Measurements from ENCODE around the gene GP5. TPM values are rescaled to one million over a fixed set of nuclear protein-coding genes. Genes with fewer than 3 reads are reported as not detected.

GP5 gene
- total RNA-seq, 2 experiments from 2014 or later, result 3.3 TPM

DNA sequence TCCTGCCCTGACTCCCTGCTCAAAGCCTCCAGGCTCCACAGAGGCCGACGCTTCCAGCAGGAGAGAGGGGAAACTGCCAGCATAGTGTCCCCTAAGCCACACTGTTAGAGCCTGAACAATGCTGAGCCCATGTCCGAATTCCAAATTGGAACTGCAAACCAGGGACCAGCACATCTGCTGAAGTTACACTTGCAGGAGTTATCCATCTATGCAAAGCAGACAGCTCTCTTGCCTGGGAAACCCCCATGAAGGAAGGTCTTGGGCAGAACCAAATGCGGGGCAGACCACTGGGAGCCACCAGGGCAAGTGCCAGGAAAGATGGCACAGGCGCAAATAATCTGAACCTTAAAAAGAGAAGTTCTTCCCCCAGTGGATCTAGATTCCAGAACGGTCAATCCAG lies 30.1 kb downstream of the GP5 start:
- Histone ChIP-seq H3K27ac (ENCODE audit: low read depth in 1 of 2, low read length in 2 of 2) (no peak overlapping the region), H3K36me3 (ENCODE audit: insufficient read depth, low read length) (no peaks in the 10 kb centered on the region), H3K27me3 (ENCODE audit: control insufficient read depth in 1 of 2, insufficient read depth in 2 of 2, low read length in 2 of 2) (peaks cover 8 to 36% of the 10 kb centered on the region in 2 experiments), H3K9me3 (ENCODE audit: control insufficient read depth in 1 of 2, insufficient read depth in 1 of 2, low read length in 2 of 2) (no peaks in the 10 kb centered on the region), H3K4me1 (ENCODE audit: insufficient read depth, low read length) (no peaks in the 10 kb centered on the region), H3K4me3 (ENCODE audit: low read length) (no peak overlapping the region)
- peaks cover 33% of the 10 kb centered on the region for H3K27me3 Mint-ChIP-seq
- POLR2A ChIA-PET, result no interaction called here
- ATAC-seq (ENCODE audit: poor library complexity) (no peak), DNase-seq (no peak)
- intact Hi-C loops (cut with DNase I, micrococcal nuclease), result no loop called here
- CTCF ChIA-PET, result no interaction called here
- H3K27ac Mint-ChIP-seq, result no peak overlapping the region
- H3K9me3 Mint-ChIP-seq, result no peaks in the 10 kb centered on the region
- H3K36me3 Mint-ChIP-seq (ENCODE audit: low read depth), result no peaks in the 10 kb centered on the region
- TF ChIP-seq, protein P1, sequence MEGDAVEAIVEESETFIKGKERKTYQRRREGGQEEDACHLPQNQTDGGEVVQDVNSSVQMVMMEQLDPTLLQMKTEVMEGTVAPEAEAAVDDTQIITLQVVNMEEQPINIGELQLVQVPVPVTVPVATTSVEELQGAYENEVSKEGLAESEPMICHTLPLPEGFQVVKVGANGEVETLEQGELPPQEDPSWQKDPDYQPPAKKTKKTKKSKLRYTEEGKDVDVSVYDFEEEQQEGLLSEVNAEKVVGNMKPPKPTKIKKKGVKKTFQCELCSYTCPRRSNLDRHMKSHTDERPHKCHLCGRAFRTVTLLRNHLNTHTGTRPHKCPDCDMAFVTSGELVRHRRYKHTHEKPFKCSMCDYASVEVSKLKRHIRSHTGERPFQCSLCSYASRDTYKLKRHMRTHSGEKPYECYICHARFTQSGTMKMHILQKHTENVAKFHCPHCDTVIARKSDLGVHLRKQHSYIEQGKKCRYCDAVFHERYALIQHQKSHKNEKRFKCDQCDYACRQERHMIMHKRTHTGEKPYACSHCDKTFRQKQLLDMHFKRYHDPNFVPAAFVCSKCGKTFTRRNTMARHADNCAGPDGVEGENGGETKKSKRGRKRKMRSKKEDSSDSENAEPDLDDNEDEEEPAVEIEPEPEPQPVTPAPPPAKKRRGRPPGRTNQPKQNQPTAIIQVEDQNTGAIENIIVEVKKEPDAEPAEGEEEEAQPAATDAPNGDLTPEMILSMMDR (IDR thresholded peaks at IDR 0.05), result no peak
- no peak overlapping the region for H3K4me3 Mint-ChIP-seq
- no peaks in the 10 kb centered on the region for H3K4me1 Mint-ChIP-seq (ENCODE audit: low read depth)

DNA sequence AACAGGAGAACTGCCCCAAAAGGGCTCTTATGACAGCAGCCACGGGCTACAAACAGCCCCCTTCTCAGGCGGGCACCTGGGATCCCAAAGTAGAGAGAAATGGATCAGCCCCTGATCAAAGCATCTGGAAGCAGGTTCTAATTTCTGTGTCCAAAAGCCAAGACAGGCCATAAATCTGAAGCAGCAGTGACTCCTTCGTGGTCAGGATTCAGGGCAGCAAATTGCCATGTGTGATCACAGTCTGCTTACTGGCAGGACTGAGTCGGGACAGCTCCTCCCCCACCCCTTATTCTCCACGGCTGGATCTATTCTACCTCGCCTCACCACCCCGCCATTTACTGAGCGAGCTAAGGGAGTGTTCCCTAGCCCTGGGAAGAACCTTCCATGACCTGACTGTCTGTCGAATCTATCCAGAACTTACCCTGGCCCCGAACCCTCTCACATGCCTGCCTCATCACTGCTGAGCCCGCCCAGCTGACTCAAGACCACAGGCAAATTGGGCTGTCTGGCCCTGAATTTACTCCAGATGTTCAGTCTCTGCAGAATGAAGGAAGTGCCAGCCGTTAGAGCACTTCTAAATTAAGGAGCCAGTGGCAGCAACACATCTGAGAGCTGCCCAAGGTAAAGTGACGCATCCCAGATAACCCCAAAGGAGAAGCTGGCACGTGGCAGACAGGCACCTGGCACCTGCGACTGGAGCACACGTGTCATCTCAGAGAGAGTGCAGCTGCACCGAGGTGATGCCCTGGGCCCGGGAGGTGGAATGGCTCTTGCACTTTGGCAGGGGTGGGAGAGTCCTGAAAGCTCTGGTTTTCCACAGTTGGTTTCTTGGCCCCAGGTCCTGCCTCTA lies 30.8 kb downstream of the GP5 start:
- Histone ChIP-seq H3K4me1 (ENCODE audit: insufficient read depth, low read length) (no peaks in the 10 kb centered on the region), H3K4me3 (ENCODE audit: low read length) (no peak overlapping the region), H3K27me3 (ENCODE audit: control insufficient read depth in 1 of 2, insufficient read depth in 2 of 2, low read length in 2 of 2) (peaks cover 8 to 36% of the 10 kb centered on the region in 2 experiments), H3K9me3 (ENCODE audit: control insufficient read depth in 1 of 2, insufficient read depth in 1 of 2, low read length in 2 of 2) (no peaks in the 10 kb centered on the region), H3K36me3 (ENCODE audit: insufficient read depth, low read length) (no peaks in the 10 kb centered on the region), H3K27ac (ENCODE audit: low read depth in 1 of 2, low read length in 2 of 2) (no peak overlapping the region)
- TF ChIP-seq, protein P1 (IDR thresholded peaks at IDR 0.05), result no peak
- no peaks in the 10 kb centered on the region for H3K36me3 Mint-ChIP-seq (ENCODE audit: low read depth)
- ChIA-PET POLR2A (no interaction called here), CTCF (no interaction called here)
- intact Hi-C loops (cut with DNase I, micrococcal nuclease), result no loop called here
- H3K4me1 Mint-ChIP-seq (ENCODE audit: low read depth), result no peaks in the 10 kb centered on the region
- H3K4me3 Mint-ChIP-seq, result no peak overlapping the region
- no peak for ATAC-seq (ENCODE audit: poor library complexity)
- H3K9me3 Mint-ChIP-seq, result no peaks in the 10 kb centered on the region
- H3K27me3 Mint-ChIP-seq, result peaks cover 33% of the 10 kb centered on the region
- no peak overlapping the region for H3K27ac Mint-ChIP-seq
- peak in 1 of 14 experiments; percentile 12 for DNase-seq

DNA sequence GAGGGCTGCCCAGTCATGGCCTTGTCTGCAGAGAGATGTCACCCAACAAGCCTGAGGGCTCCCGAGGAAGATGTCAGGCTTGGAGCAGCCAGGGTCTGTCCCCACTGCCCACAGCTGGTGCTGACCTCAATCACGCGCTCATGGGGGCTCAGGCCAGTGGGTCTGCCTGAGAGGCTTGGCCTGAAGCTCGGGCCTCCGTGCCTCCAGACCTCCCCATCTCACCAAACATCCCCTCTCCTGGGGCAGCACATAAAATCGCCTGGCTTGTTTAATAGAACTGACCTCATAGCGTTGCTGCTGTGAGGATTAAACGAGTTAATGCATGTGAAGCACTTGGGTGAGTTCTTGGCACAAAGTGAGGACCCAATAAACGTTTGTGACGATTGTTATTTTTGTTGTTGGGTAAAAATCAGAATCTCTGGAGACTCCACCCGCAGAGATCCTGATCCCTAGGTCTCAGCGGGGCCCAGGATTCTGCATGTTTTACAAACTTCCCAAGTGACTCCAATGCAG lies 33.0 kb downstream of the GP5 start:
- Histone ChIP-seq H3K27me3 (ENCODE audit: control insufficient read depth in 1 of 2, insufficient read depth in 2 of 2, low read length in 2 of 2) (peaks cover 8 to 30% of the 10 kb centered on the region in 2 experiments), H3K9me3 (ENCODE audit: control insufficient read depth in 1 of 2, insufficient read depth in 1 of 2, low read length in 2 of 2) (no peaks in the 10 kb centered on the region), H3K4me3 (ENCODE audit: low read length) (no peak overlapping the region), H3K4me1 (ENCODE audit: insufficient read depth, low read length) (no peaks in the 10 kb centered on the region), H3K36me3 (ENCODE audit: insufficient read depth, low read length) (no peaks in the 10 kb centered on the region), H3K27ac (ENCODE audit: low read depth in 1 of 2, low read length in 2 of 2) (no peak overlapping the region)
- Mint-ChIP-seq H3K27ac (no peak overlapping the region), H3K4me3 (no peak overlapping the region), H3K9me3 (no peaks in the 10 kb centered on the region), H3K27me3 (peaks cover 33% of the 10 kb centered on the region), H3K36me3 (ENCODE audit: low read depth) (no peaks in the 10 kb centered on the region), H3K4me1 (ENCODE audit: low read depth) (no peaks in the 10 kb centered on the region)
- TF ChIP-seq, protein P1 (IDR thresholded peaks at IDR 0.05), result no peak
- CTCF ChIA-PET, result no interaction called here
- ATAC-seq (ENCODE audit: poor library complexity), result no peak
- POLR2A ChIA-PET, result no interaction called here
- no peak for DNase-seq
- intact Hi-C loops (cut with DNase I, micrococcal nuclease), result no loop called here

Data from CD4-positive, alpha-beta T cell (primary cell).